Activated T-cell treated with anti-CD3 and anti-CD28 coated beads, Interleukin-2, amount 50 U/mL, for 4 hours (primary cell): ENCODE data around the gene PRORP. TPM values are rescaled to one million over a fixed set of nuclear protein-coding genes. Genes with fewer than 3 reads are reported as not detected.

Source experiments
- ATAC-seq, 2 donors: fragments of 200-7000 bp; cut with Tn5 transposase; one replicate each; pipeline ENCODE4 v1.10.0; 2021
- DNase-seq: peaks from one replicate; pipeline ENCODE4 v3.0.0-alpha.2; 2020
- H3K27me3 Mint-ChIP-seq: one replicate; pipeline ENCODE4 v1.8.0; 2021; ENCODE audit warnings: low read depth, mixed read lengths
- H3K36me3 Mint-ChIP-seq: one replicate; pipeline ENCODE4 v1.8.0; 2022; ENCODE audit warnings: mixed read lengths; ENCODE audit not compliant: insufficient read depth
- H3K4me1 Mint-ChIP-seq: one replicate; pipeline ENCODE4 v1.8.0; 2021; ENCODE audit warnings: low read depth, mixed read lengths
- H3K4me3 Mint-ChIP-seq: one replicate; pipeline ENCODE4 v1.8.0; 2021; ENCODE audit warnings: mild to moderate bottlenecking, moderate library complexity, mixed read lengths
- H3K9me3 Mint-ChIP-seq: one replicate; pipeline ENCODE4 v1.8.0; 2021; ENCODE audit warnings: mixed read lengths
- total RNA-seq, 3 donors: library from RNA; stranded (reverse); gene quantifications; one replicate each; pipeline ENCODE4 v1.2.1, GENCODE V29; 2021

Gene PRORP
- total RNA-seq, 3 donors from 2014 or later = 29.2 to 29.9 (median 29.5) TPM

GRCh38 chr14:35121026-35121886, 1.1 kb upstream of the PRORP start:
- DNase-seq (no peak), ATAC-seq (no peak)
- peaks cover 66% of the 10 kb centered on the region for H3K4me1 Mint-ChIP-seq
- peaks cover 19% of the 10 kb centered on the region for H3K36me3 Mint-ChIP-seq
- H3K4me3 Mint-ChIP-seq = peak overlapping the region; percentile 94
- no peaks in the 10 kb centered on the region for H3K27me3 Mint-ChIP-seq
- H3K9me3 Mint-ChIP-seq = no peaks in the 10 kb centered on the region

DNA sequence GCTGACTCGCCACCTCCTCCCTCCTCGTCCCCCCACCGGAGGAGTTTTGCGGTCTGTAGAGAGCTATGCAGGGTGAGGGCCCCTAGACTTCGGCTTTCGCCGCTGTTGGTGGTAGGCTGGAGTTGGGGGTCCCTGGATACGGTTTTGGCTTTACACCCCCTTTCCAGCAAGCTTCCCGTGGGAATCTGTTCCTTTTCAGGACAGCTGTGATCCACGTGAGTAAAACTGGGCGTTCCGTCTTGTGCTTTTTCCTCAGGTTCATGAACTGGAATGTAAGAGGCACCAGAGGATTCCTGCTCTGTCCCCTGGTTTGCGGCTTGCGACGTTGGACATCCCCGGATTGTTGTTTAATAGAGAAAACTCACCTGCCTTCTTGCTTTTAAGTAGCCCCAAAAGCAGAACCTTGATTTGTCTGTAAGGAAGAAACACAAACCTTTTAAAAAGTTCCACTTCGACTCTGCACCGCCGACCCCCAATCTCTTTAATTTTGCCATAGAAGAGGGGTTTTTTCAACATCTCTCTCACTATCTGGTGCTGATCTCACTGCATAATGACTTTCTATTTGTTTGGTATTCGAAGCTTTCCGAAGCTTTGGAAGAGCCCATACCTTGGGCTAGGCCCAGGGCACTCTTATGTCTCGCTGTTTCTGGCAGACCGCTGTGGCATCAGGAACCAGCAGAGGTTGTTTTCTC, 490 bp downstream of the PRORP start:
- H3K36me3 Mint-ChIP-seq = peaks cover 15% of the 10 kb centered on the region
- no peaks in the 10 kb centered on the region for H3K9me3 Mint-ChIP-seq
- peaks cover 65% of the 10 kb centered on the region for H3K4me1 Mint-ChIP-seq
- DNase-seq (no peak), ATAC-seq (no peak)
- H3K27me3 Mint-ChIP-seq = no peaks in the 10 kb centered on the region
- H3K4me3 Mint-ChIP-seq = peak overlapping the region; percentile 94

- DNase-seq (no peak), ATAC-seq (no peak)
- Mint-ChIP-seq H3K4me1 (peaks cover 66% of the 10 kb centered on the region), H3K9me3 (no peaks in the 10 kb centered on the region), H3K4me3 (peak overlapping the region; percentile 94), H3K27me3 (no peaks in the 10 kb centered on the region), H3K36me3 (peaks cover 17% of the 10 kb centered on the region)
These were observed 994 bp downstream of the PRORP start for GRCh38 chr14:35123388-35123703.

GRCh38 chr14:35124127-35124526, 1.8 kb downstream of the PRORP start:
- peaks cover 22% of the 10 kb centered on the region for H3K36me3 Mint-ChIP-seq

DNA sequence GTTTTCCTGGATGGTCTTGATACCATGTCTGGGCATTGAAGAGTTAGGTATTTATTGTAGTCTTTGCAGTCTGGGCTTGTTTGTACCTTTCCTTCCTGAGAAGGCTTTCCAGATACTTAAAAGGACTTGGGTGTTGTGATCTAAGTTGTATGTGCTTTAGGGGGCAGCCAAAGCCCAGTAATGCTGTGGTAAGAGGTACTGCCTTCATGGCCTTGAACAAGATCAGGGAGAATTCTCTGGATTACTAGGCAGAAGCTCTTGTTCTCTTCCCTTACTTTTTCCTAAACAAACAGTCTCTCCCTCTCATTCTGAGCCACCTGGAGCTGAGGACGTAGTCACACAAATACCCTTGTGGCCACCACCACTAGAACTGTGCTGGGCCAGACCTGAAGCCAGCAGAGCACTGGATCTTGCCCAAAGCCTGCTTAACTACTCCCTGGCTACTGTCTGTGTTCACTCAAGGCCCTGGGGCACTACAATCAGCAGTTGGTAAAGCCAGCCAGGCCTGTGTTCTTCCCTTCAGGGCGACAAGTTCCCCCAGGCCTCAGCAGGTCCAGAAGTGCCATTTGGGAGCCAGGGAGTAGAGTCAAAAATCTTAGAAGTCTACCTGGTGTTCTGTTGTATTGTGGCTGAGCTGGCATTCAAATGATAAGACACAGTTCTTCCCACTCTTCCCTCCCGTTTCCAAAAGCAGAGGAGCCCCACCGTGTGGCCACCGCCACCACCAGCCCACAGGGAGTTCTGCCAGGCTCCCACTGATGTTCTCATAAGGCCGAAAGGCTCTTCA, 11.4 kb downstream of the PRORP start:
- peaks cover 4% of the 10 kb centered on the region for H3K9me3 Mint-ChIP-seq
- H3K4me1 Mint-ChIP-seq = peaks cover 24% of the 10 kb centered on the region
- no peak overlapping the region for H3K4me3 Mint-ChIP-seq
- ATAC-seq (no peak), DNase-seq (no peak)
- H3K36me3 Mint-ChIP-seq = peaks cover 37% of the 10 kb centered on the region
- no peaks in the 10 kb centered on the region for H3K27me3 Mint-ChIP-seq

More at GRCh38 chr14:35124127-35124526, 1.8 kb downstream of the PRORP start:
- DNase-seq (no peak), ATAC-seq (no peak)
- Mint-ChIP-seq H3K4me1 (peaks cover 65% of the 10 kb centered on the region), H3K9me3 (no peaks in the 10 kb centered on the region), H3K4me3 (peak overlapping the region; percentile 94), H3K27me3 (no peaks in the 10 kb centered on the region)

DNA sequence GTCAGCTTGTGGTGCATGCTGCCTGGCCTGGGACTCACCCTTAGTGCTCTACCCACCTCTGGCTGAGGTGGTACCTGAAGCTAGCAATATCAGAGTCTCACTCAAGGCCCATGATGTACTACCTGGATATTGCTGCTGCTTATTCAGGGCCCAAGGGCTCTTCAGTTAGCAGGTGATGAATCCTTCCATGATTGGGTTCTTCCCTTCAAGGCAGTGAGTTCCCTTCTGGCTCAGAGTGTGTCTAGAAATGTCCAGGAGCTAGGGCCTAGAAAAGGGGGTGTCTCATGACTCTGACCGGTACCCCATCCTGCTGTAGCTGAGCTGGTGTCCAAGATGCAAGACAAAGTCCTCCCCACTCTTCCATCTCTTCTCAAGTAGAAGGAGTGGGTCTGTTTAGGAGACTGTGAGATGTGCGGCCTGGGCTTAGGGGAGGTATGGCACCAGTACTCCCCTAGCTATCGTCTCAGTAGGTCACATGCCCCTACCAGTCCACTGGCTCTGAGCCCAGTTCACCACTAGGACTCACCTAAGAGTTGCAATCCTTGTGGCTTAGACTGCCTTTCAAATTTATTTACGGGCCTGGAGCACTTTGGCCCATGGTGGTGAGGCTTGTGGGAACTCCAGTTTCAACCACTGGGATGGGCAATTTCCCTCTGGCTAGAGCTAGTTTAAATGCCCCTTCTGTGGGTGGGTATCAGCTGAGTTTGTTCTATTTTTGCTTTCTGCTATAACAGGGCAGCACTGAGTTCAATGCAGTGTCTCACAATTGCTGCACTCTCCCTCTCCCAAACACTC, 12.2 kb downstream of the PRORP start:
- Mint-ChIP-seq H3K4me1 (peaks cover 20% of the 10 kb centered on the region), H3K27me3 (no peaks in the 10 kb centered on the region), H3K4me3 (no peak overlapping the region), H3K9me3 (peaks cover 4% of the 10 kb centered on the region), H3K36me3 (peaks cover 34% of the 10 kb centered on the region)
- DNase-seq = no peak
- ATAC-seq = no peak

DNA sequence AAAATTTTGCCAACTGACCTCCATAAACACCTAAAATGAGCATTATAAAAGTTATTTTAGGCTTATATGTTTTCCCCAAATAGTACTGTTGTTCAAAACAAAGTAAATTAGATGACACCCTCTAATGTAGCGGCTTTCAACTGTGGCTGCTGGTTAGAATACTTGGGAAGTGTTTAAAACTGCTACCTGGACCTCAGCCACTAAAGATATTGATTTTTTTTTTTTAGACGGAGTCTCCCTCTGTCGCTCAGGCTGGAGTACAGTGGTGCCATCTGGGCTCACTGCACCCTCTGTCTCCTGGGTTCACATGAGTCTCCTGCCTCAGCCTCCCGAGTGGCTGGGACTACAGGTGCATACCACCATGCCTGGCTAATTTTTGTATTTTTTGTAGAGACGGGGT, 16.2 kb downstream of the PRORP start:
- H3K36me3 Mint-ChIP-seq = peaks cover 26% of the 10 kb centered on the region
- H3K27me3 Mint-ChIP-seq = no peaks in the 10 kb centered on the region
- DNase-seq (no peak), ATAC-seq (no peak)
- peaks cover 23% of the 10 kb centered on the region for H3K4me1 Mint-ChIP-seq
- no peaks in the 10 kb centered on the region for H3K9me3 Mint-ChIP-seq
- no peak overlapping the region for H3K4me3 Mint-ChIP-seq

GRCh38 chr14:35140718-35141581, 18.6 kb downstream of the PRORP start:
- no peak for DNase-seq
- Mint-ChIP-seq H3K4me3 (no peak overlapping the region), H3K36me3 (peaks cover 21% of the 10 kb centered on the region), H3K27me3 (no peaks in the 10 kb centered on the region), H3K9me3 (no peaks in the 10 kb centered on the region), H3K4me1 (peaks cover 20% of the 10 kb centered on the region)
- no peak for ATAC-seq

- peaks cover 8% of the 10 kb centered on the region for H3K4me1 Mint-ChIP-seq
- no peak for ATAC-seq
- H3K36me3 Mint-ChIP-seq = peaks cover 15% of the 10 kb centered on the region
- no peak for DNase-seq
- no peak overlapping the region for H3K4me3 Mint-ChIP-seq
- H3K27me3 Mint-ChIP-seq = no peaks in the 10 kb centered on the region
- H3K9me3 Mint-ChIP-seq = no peaks in the 10 kb centered on the region
These were observed 21.7 kb downstream of the PRORP start for GRCh38 chr14:35144029-35144428.

GRCh38 chr14:35146711-35147149, 24.4 kb downstream of the PRORP start:
- ATAC-seq (no peak), DNase-seq (no peak)
- Mint-ChIP-seq H3K36me3 (peaks cover 21% of the 10 kb centered on the region), H3K27me3 (no peaks in the 10 kb centered on the region), H3K9me3 (no peaks in the 10 kb centered on the region), H3K4me1 (peaks cover 5% of the 10 kb centered on the region), H3K4me3 (no peak overlapping the region)

DNA sequence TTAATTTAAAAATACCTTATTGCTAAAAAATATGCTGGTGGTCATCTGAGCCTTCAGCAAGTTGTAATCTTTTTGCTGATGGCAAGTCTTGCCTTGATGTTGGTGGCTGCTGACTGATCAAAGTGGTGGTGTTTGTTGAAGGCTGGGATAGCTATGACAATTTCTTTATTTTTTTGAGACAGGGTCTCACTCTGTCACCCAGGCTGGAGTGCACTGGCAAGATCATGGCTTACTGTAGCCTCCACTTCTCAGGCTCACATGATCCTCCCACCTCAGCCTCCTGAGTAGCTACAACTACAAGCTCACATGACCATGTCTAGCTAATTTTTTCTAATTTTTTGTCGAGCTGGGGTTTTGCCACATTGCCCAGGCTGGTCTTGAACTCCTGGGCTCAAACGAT, 24.8 kb downstream of the PRORP start:
- peaks cover 5% of the 10 kb centered on the region for H3K4me1 Mint-ChIP-seq
- peaks cover 21% of the 10 kb centered on the region for H3K36me3 Mint-ChIP-seq
- H3K27me3 Mint-ChIP-seq = no peaks in the 10 kb centered on the region
- H3K9me3 Mint-ChIP-seq = no peaks in the 10 kb centered on the region
- no peak overlapping the region for H3K4me3 Mint-ChIP-seq
- no peak for ATAC-seq
- DNase-seq = no peak

GRCh38 chr14:35147711-35148110, 25.4 kb downstream of the PRORP start:
- H3K27me3 Mint-ChIP-seq = no peaks in the 10 kb centered on the region
- peaks cover 5% of the 10 kb centered on the region for H3K4me1 Mint-ChIP-seq
- peaks cover 21% of the 10 kb centered on the region for H3K36me3 Mint-ChIP-seq
- H3K4me3 Mint-ChIP-seq = no peak overlapping the region
- no peak for ATAC-seq
- H3K9me3 Mint-ChIP-seq = no peaks in the 10 kb centered on the region
- no peak for DNase-seq

- ATAC-seq (no peak), DNase-seq (no peak)
- H3K4me1 Mint-ChIP-seq = peaks cover 9% of the 10 kb centered on the region
- H3K27me3 Mint-ChIP-seq = no peaks in the 10 kb centered on the region
- H3K4me3 Mint-ChIP-seq = no peak overlapping the region
- peaks cover 19% of the 10 kb centered on the region for H3K36me3 Mint-ChIP-seq
- H3K9me3 Mint-ChIP-seq = no peaks in the 10 kb centered on the region
These were observed 26.9 kb downstream of the PRORP start for GRCh38 chr14:35149239-35149638.
